Measurements from ENCODE around the gene PVALEF.

Gene PVALEF

DNA sequence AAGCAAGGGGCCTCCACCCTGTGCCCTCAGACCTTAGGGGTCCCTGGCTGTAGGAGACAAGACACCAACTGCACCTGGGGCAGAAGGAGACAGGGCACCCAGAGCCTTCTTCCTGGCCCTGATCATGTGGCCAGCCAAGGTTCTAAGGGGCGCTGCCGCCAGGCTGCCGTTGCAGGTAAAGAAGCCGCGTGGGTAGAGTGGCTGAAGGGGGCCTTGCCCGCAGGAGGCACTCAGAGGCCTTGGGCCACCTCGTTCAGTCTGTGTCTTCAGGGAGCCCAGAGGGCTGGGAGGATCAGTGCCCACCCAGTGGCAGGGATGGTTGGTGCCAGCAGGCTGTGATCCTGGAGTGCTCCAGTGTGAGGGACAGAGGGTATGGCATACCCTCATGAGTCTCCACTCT, 2.3 kb downstream of the PVALEF start:
- Histone ChIP-seq H3K9ac (ENCODE audit: low read length) (no peak overlapping the region), H3K4me1 (ENCODE audit: low read length) (no peaks in the 10 kb centered on the region), H2AFZ (ENCODE audit: low read depth, low read length) (no peak overlapping the region), H3K4me3 (ENCODE audit: low read length) (no peak overlapping the region), H3K36me3 (replicated peaks; ENCODE audit: low read depth, low read length) (no peaks in the 10 kb centered on the region), H3K79me2 (ENCODE audit: low read length) (no peaks in the 10 kb centered on the region), H3K27ac (ENCODE audit: low read length) (no peak overlapping the region), H3K4me2 (ENCODE audit: low read length) (no peak overlapping the region), H4K20me1 (ENCODE audit: insufficient read depth, low read length) (no peaks in the 10 kb centered on the region), H3K9me3 (ENCODE audit: insufficient read depth, low read length) (no peaks in the 10 kb centered on the region), H3K27me3 (ENCODE audit: low read depth, low read length) (no peaks in the 10 kb centered on the region)
- no peak for TF ChIP-seq EZH2phosphoT487 (IDR thresholded peaks at IDR 0.05; ENCODE audit: low read depth)
- TF ChIP-seq, protein P1, sequence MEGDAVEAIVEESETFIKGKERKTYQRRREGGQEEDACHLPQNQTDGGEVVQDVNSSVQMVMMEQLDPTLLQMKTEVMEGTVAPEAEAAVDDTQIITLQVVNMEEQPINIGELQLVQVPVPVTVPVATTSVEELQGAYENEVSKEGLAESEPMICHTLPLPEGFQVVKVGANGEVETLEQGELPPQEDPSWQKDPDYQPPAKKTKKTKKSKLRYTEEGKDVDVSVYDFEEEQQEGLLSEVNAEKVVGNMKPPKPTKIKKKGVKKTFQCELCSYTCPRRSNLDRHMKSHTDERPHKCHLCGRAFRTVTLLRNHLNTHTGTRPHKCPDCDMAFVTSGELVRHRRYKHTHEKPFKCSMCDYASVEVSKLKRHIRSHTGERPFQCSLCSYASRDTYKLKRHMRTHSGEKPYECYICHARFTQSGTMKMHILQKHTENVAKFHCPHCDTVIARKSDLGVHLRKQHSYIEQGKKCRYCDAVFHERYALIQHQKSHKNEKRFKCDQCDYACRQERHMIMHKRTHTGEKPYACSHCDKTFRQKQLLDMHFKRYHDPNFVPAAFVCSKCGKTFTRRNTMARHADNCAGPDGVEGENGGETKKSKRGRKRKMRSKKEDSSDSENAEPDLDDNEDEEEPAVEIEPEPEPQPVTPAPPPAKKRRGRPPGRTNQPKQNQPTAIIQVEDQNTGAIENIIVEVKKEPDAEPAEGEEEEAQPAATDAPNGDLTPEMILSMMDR (IDR thresholded peaks at IDR 0.05; ENCODE audit: low read depth, low read length), result no peak

DNA sequence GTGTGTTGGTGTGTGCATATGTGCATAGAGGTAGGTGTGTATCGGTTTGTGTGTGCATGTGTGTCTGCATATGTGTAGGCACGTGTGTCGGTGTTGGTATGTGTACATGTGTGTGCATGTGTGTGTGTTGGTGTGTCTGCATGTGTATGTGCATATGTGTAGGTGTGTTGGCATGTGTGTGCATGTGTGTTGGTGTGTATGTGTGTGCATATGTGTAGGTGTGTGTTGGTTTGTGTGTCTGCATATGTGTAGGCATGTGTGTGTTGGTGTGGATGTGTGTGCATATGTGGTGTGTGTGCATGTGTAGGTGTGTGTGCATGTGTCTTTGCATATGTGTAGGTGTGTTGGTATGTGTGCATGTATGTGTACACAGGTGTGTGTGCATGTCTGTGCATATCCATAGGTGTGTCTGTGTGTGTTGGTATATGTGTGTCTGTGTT, 4.6 kb downstream of the PVALEF start:
- TF ChIP-seq, protein P1 (IDR thresholded peaks at IDR 0.05; ENCODE audit: low read depth, low read length), result no peak
- no peak for TF ChIP-seq EZH2phosphoT487 (IDR thresholded peaks at IDR 0.05; ENCODE audit: low read depth)
- Histone ChIP-seq H3K9me3 (ENCODE audit: insufficient read depth, low read length) (no peaks in the 10 kb centered on the region), H2AFZ (ENCODE audit: low read depth, low read length) (no peak overlapping the region), H3K9ac (ENCODE audit: low read length) (no peak overlapping the region), H3K27me3 (ENCODE audit: low read depth, low read length) (no peaks in the 10 kb centered on the region), H3K4me3 (ENCODE audit: low read length) (no peak overlapping the region), H3K79me2 (ENCODE audit: low read length) (no peaks in the 10 kb centered on the region), H3K27ac (ENCODE audit: low read length) (no peak overlapping the region), H3K4me1 (ENCODE audit: low read length) (no peaks in the 10 kb centered on the region), H3K36me3 (replicated peaks; ENCODE audit: low read depth, low read length) (no peaks in the 10 kb centered on the region), H4K20me1 (ENCODE audit: insufficient read depth, low read length) (no peaks in the 10 kb centered on the region), H3K4me2 (ENCODE audit: low read length) (no peak overlapping the region)

DNA sequence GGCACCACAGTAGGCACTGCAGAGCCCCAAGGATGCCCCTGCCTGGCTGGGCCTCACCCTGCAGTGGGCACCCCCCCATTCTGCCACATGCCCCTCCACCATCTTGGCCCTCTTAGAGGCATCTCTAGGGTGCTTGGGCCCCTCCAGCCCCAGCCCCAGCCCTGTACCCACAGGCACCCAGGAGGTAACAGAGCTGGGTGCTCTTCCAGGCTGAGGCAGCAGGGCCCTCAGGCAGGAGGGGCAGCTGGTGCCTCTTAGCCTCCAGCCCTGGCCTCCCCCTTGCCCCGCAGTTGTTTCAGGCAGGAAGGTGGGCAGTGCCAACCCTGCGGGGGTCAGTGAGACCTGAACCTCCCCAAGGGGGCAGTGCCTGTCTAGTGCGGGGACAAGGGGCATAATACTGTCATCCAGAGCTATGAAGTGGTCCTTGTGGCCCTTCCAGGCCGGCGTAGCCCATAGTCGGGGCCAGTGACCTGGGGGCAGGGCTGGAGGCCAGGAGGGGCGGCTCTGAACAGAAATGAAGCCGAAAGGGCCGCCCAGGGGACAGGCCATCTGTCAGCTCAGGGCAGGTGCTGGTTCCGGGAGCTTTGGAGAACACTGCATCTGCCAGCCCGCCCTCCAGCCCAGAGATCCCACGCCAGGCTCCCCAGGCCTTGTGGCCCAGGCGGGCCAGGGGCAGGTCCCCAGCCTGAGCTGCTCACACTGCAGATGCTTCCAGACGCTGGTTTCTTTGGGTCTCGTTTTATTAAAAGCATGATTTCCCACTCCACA, 5.6 kb downstream of the PVALEF start:
- Histone ChIP-seq H3K79me2 (ENCODE audit: low read length) (no peaks in the 10 kb centered on the region), H3K9me3 (ENCODE audit: insufficient read depth, low read length) (no peaks in the 10 kb centered on the region), H3K36me3 (replicated peaks; ENCODE audit: low read depth, low read length) (no peaks in the 10 kb centered on the region), H3K4me1 (ENCODE audit: low read length) (no peaks in the 10 kb centered on the region), H3K4me2 (ENCODE audit: low read length) (no peak overlapping the region), H3K9ac (ENCODE audit: low read length) (no peak overlapping the region), H3K27ac (ENCODE audit: low read length) (no peak overlapping the region), H2AFZ (ENCODE audit: low read depth, low read length) (no peak overlapping the region), H4K20me1 (ENCODE audit: insufficient read depth, low read length) (no peaks in the 10 kb centered on the region), H3K4me3 (ENCODE audit: low read length) (no peak overlapping the region), H3K27me3 (ENCODE audit: low read depth, low read length) (no peaks in the 10 kb centered on the region)
- no peak for TF ChIP-seq EZH2phosphoT487 (IDR thresholded peaks at IDR 0.05; ENCODE audit: low read depth)
- TF ChIP-seq, protein P1 (IDR thresholded peaks at IDR 0.05; ENCODE audit: low read depth, low read length), result no peak

DNA sequence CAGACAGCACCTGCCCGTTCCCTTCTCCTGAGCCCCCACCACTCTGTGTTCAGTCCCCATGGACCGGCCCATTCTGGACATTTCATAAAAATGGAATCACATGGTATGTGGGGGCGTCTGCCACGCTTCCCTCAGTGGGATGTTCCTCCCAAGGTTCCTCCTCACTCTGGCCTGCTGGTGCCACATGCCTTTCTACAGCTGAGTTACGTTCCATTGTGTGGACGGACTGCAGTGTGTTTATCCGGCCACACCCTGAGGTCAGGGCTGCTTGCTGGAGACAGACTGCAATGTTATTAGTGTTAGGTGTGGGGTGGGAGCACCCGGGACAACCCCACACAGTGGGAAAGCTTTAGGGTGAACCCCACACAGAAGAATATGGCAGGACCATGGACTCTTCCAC, 6.6 kb downstream of the PVALEF start:
- no peaks in the 10 kb centered on the region for H3K27me3 ChIP-seq (ENCODE audit: low read depth, low read length)
- no peak overlapping the region for H3K27ac ChIP-seq (ENCODE audit: low read length)
- H3K36me3 ChIP-seq (replicated peaks; ENCODE audit: low read depth, low read length), result no peaks in the 10 kb centered on the region
- H2AFZ ChIP-seq (ENCODE audit: low read depth, low read length), result no peak overlapping the region
- no peaks in the 10 kb centered on the region for H3K9me3 ChIP-seq (ENCODE audit: insufficient read depth, low read length)
- H3K9ac ChIP-seq (ENCODE audit: low read length), result no peak overlapping the region
- no peak overlapping the region for H3K4me2 ChIP-seq (ENCODE audit: low read length)
- no peaks in the 10 kb centered on the region for H3K79me2 ChIP-seq (ENCODE audit: low read length)
- H4K20me1 ChIP-seq (ENCODE audit: insufficient read depth, low read length), result no peaks in the 10 kb centered on the region
- no peaks in the 10 kb centered on the region for H3K4me1 ChIP-seq (ENCODE audit: low read length)
- TF ChIP-seq EZH2phosphoT487 (IDR thresholded peaks at IDR 0.05; ENCODE audit: low read depth), result no peak
- TF ChIP-seq, protein P1 (IDR thresholded peaks at IDR 0.05; ENCODE audit: low read depth, low read length), result no peak
- H3K4me3 ChIP-seq (ENCODE audit: low read length), result no peak overlapping the region
